DLD1 (cell line): ENCODE data around the gene C1orf35.
"Not testable (repeated sequence)": the region's sequence is repeated elsewhere in the genome, so short reads cannot be mapped to it uniquely, and the experiment has no call there.

Experiments
- in situ Hi-C: cut with HindIII; loops from 2 replicates; pipeline ENCODE4 v1.10.0; 2017; ENCODE audit warnings: low sequenced_read_pairs

The C1orf35 gene

DNA sequence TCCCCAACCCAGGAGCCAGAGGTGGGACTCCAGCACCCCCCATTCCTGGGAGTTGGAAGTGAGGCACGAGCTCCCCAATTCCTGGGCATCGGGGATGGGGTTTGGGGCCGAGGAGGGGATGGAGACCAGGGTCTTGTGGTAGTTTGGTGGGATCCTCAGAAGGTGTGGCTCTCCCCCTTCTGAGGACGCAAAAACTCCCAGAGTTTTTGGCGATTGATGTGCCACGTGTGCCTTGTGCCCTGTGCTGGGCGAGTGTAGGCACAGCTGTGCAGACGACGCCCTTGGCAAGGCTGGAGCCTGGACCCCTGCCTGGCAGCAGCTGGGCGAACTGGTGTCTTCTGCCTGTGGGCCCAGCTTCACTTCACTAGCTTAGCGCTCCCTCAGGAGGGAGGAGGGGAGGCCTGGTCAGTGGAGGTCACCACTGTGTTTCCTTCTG, 39.6 kb upstream of the C1orf35 start:
- in situ Hi-C loops: no loop called here

DNA sequence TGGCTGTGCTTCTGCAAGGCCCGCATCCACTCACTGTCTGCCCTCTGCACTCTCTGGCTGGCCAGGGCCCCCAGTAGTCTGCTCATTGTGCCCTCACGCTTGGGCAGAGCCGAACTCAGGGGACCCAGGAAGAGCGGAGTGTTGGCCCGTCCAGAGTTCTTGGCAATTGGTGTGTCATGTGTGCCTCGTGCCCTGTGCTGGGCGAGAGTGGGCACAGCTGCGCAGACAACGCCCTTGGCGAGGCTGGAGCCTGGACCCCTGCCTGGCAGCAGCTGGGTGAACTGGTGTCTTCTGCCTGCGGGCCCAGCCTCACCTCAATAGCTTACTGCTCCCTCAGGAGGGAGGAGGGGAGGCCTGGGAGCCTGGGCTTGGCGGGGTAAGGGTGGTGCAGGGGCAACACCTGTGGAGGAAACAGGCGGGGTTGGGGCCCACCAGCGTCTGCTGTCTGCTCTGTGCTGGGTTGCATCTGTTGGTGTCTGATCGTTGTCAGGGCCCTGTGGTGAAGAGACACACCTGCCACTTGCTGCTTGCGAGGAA, 39.1 kb upstream of the C1orf35 start:
- in situ Hi-C loops: no loop called here

DNA sequence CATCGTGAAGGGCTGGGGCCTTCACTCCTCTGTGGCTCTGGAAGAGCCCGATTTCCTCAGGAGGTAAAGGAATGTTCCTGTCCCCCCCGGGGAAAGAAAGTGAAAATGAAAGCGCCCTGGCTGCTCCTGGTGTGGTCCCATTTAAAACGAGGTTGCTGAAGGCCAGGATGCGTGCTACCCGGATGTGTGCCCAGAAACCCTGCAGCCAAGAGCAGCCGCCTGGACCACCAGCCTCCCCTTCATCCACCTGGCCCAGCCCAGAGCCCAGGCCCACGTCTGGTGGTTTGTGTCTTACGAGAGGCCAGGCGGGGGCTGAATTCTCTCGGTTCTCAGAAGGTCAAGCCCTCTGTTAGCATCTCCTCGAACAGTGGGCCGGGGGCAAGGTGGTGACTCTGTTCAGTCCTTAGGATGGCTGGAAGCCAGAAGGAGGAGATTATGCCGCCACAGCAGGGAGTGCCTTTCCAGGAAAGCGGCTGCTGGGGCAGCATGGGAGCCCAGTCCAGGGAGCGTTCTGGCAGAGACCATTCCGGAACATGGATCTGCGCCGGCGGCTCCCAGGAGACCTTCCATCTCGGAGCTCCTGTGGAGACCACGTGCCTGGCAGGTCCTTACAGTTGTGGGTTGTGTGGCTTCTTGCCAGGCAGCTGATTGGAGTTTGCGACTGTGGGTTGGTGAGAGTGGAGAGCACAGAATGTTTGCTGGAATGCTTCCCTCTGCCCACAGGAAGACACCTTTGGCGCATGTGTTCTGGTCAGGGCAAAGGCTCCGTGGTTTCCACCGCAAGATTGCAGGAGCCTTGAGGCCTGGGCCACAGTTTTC, 38.3 kb upstream of the C1orf35 start:
- in situ Hi-C loops: no loop called here

- in situ Hi-C loops: no loop called here
Observed at GRCh38 chr1:228140724-228141225, 37.6 kb upstream of the C1orf35 start.

GRCh38 chr1:228139931-228140723, 37.0 kb upstream of the C1orf35 start, which contains the start of gene GUK1:
Gene GUK1, plus strand, starts transcription at chr1:228140279. Its CDS starts 24 bp downstream, at chr1:228140303.
- in situ Hi-C loops: loop anchor here (10.0 kb wide), 1 partner anchor 105 kb away; no protein-coding TSS in a partner anchor

DNA sequence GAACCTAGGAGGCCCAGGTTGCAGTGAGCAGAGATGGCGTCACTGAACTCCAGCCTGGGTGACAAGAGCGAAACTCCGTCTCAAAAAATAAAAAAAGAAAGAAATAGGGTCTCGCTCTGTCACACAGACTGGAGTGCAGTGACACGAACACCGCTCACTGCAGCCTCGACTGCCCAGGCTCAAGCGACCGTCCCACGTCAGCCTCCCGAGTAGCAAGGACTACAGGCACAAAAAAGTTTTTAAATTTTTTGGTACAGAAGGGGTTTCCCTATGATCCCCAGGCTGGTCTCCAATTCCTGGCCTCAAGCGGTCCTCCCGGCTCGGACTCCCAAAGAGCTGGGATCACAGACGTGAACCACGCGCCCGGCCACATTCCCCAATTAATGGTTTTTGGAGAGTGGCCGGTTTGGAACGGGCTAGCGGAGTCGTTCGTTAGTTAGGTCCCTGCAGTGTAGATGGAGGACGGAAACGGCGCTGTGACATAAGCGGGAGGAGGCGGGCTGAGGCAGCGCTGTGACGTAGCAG, 36.3 kb upstream of the C1orf35 start:
- in situ Hi-C loops: loop anchor here (10.0 kb wide), 1 partner anchor 105 kb away; no protein-coding TSS in a partner anchor

- in situ Hi-C loops: loop anchor here (10.0 kb wide), 1 partner anchor 108 kb away; no protein-coding TSS in a partner anchor
Observed at GRCh38 chr1:228136901-228137300, 33.8 kb upstream of the C1orf35 start.

DNA sequence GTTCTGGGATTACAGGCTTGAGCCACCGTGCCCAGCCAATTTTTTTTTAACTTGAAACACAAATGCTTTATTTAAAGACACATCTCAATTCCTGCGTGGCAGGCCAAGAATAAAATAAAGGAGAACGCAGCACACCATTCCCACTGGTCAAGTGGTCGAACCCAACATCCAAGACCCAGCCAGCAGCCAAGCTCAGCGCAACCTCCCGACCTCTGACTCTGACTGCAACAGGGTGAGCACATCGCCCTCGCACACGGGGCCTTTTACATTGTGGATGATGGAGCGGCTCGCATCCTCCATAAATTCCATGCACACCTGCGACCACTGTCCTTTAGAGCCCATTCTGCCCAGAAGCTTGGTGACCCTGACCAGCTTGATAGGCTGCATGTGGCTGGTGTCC, 31.5 kb upstream of the C1orf35 start:
- in situ Hi-C loops: loop anchor here (10.0 kb wide), 1 partner anchor 110 kb away; no protein-coding TSS in a partner anchor

DNA sequence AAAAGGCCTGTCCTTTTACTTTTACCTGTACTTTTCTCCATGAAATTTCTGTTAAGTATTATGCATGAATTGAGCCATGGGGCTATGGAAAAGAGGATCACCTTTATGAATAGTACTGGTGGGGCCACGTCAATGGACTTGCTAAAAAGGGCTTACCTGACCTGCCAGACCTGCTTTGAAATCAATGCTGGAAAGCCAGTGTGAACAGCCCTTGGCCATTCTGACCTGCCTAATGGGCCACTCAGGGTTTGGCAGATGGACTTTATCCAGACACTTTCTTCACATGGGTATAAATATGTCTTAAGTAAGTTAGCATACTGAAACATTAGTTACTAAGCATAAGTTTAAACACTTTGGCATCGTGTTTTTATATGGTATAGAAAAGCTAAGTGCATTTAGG, 28.6 kb upstream of the C1orf35 start:
- in situ Hi-C loops: loop anchor here (10.0 kb wide), 1 partner anchor 113 kb away; no protein-coding TSS in a partner anchor

DNA sequence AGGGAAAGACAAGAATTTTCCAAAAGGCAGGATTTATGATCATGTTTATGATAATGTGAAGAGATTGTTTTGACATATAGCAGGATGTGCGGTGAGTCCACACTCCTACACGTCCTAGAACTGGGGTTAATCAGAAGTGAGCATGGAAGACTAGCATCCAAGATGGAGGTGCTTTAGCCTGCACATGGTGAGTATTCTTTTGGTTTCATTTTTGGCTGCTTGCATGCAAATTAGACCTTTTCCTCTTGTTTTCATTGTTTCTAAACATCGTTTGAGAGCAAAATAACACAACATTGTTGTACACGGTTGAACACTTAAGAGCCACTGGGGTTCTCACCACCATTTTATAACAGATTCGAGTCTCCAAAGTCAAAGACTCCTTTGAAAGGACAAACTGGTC, 22.1 kb upstream of the C1orf35 start:
- in situ Hi-C loops: no loop called here

- in situ Hi-C loops: no loop called here
Observed at GRCh38 chr1:228123505-228123904, 20.4 kb upstream of the C1orf35 start.

- in situ Hi-C loops: no loop called here
Observed at GRCh38 chr1:228122921-228123441, 19.9 kb upstream of the C1orf35 start.

DNA sequence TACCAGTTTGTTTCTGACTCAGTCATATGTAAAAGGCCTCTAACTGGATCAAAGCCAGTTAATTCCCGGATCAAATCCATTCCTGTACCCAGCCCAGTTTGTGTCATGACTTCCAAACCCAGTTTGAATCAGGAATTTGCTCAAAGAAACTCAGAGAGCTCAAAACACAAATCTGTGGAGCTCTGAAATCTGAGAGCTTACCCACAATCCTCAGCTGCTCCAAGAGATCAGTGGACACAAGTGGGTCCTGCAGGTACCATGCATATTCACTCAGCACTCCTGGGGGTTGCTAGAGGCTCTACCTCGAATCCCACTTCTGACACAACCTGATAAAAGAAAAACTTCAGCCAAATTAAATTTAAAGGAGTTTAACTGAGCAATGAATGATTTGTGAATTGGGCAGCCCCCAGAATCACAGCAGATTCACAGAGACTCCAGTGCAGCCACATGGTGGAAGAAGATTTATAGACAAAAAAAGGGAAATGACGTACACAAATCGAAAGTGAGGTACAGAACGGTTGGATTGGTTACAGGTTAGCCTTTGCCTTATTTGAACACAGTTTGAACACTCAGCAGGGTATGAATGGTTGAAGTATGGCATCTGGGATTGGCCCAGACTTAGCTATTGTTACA, 17.8 kb upstream of the C1orf35 start:
- in situ Hi-C loops: no loop called here

- in situ Hi-C loops: no loop called here
Observed at GRCh38 chr1:228120351-228120750, 17.2 kb upstream of the C1orf35 start.

DNA sequence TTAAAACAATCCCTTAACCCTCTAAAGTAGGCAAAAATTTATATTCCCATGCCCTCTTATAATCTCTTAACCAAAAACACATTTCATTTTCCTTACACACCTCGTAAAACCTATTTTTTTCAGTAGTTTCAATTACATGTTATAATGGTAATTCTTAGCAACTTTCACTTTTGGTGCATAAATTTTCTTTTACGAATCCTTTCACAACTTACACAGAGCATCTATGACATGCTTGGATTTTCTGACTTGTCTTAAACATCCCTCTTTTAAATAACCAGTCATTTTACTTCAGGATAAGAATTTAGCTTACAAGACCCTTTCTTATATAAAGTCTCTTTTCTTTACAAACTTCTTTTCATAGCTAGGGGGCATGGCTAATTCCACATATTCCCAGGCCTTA, 14.9 kb upstream of the C1orf35 start:
- in situ Hi-C loops: no loop called here

DNA sequence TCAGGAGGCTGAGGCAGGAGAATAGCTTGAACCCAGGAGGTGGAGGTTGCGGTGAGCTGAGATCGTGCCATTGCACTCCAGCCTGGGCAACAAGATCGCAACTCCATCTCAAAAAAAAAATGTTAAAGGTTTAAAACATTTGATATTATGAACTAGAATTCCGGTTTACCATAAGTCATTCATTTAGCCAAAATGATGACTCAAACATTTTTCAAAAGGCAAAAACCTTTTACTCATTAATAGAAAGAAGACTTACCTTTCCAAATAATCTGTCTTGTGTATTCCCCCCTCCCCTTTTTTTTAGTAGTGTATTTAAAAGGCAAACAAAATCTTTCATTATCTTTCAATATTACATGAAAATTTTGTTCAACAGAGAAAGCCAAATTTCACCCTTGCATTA, 14.2 kb upstream of the C1orf35 start:
- in situ Hi-C loops: no loop called here

- in situ Hi-C loops: no loop called here
Observed at GRCh38 chr1:228114827-228115226, 11.7 kb upstream of the C1orf35 start.

- in situ Hi-C loops: no loop called here
Observed at GRCh38 chr1:228112617-228113016, 9.5 kb upstream of the C1orf35 start.

- in situ Hi-C loops: no loop called here
Observed at GRCh38 chr1:228112167-228112566, 9.0 kb upstream of the C1orf35 start.

- in situ Hi-C loops: not testable (repeated sequence)
Observed at GRCh38 chr1:228111315-228111714, 8.2 kb upstream of the C1orf35 start.
